Gastroesophageal sphincter (tissue), 3 donors: ENCODE results near the gene ATP10D.

Experiments used
- EP300 ChIP-seq: sonication (generic); formaldehyde crosslinking; IDR thresholded peaks from one replicate; pipeline ENCODE4 v1.6.1; 2017; ENCODE audit warnings: antibody characterized with exemption, mild to moderate bottlenecking
- POLR2A ChIP-seq, 2 donors: fragments of 450-650 bp; IDR thresholded peaks; one replicate each; pipeline ENCODE4 v1.6.1; 2017; ENCODE audit warnings: antibody characterized with exemption in 2 of 2, mild to moderate bottlenecking in 2 of 2, moderate library complexity in 1 of 2
- POLR2AphosphoS5 ChIP-seq: sonication (generic); formaldehyde crosslinking; IDR thresholded peaks from one replicate; pipeline ENCODE4 v1.6.1; 2017; ENCODE audit warnings: antibody characterized with exemption
- TF ChIP-seq, protein P1 (sequence below), 4 experiments: fragments of 200-600 bp in 2 of 4; fragments of 450-650 bp in 2 of 4; sonication (generic) in 1 of 4; IDR thresholded peaks; one replicate each; pipeline ENCODE4 v1.5.1; 2017 to 2019; ENCODE audit warnings: antibody characterized with exemption in 4 of 4, mild to moderate bottlenecking in 2 of 4, moderate library complexity in 2 of 4

GRCh38 chr4:47531241-47531953, 46.3 kb downstream of the ATP10D start:
- TF ChIP-seq POLR2AphosphoS5 (no peak), POLR2A (IDR thresholded peaks at IDR 0.05) (no peak), EP300 (no peak)
- TF ChIP-seq, protein P1, sequence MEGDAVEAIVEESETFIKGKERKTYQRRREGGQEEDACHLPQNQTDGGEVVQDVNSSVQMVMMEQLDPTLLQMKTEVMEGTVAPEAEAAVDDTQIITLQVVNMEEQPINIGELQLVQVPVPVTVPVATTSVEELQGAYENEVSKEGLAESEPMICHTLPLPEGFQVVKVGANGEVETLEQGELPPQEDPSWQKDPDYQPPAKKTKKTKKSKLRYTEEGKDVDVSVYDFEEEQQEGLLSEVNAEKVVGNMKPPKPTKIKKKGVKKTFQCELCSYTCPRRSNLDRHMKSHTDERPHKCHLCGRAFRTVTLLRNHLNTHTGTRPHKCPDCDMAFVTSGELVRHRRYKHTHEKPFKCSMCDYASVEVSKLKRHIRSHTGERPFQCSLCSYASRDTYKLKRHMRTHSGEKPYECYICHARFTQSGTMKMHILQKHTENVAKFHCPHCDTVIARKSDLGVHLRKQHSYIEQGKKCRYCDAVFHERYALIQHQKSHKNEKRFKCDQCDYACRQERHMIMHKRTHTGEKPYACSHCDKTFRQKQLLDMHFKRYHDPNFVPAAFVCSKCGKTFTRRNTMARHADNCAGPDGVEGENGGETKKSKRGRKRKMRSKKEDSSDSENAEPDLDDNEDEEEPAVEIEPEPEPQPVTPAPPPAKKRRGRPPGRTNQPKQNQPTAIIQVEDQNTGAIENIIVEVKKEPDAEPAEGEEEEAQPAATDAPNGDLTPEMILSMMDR (IDR thresholded peaks at IDR 0.05), result no peak
